Measurements from ENCODE around the gene SLC14A1. TPM values are rescaled to one million over a fixed set of nuclear protein-coding genes. Genes with fewer than 3 reads are reported as not detected.
A peak's percentile ranks its signal among the peaks of the same experiment; 100 is the strongest.

Gene SLC14A1
- total and polyA plus RNA-seq, 7 experiments from 2014 or later: 0.97 to 12.9 (median 3.2) TPM

DNA sequence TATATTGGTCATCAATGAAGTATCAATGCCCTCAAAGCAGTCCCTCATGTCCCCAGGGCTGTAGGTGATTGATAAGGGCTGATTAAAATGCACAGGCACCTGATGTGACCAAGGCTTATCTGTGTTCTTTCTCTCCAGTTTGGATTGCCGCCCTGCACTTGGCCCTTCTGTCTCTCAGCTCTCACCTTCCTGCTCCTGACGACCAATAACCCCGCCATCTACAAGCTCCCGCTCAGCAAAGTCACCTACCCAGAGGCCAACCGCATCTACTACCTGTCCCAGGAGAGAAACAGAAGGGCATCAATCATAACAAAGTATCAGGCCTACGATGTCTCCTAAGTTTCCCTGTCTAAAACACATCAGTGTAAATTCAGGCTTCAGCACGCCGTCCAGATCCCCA, 41.8 kb upstream of the SLC14A1 start:
- H3K36me3 Mint-ChIP-seq: peaks cover 0 to 4% (median 0%) of the 10 kb centered on the region in 5 donors
- H3K4me3 Mint-ChIP-seq: no peak overlapping the region
- peak overlapping the region in 1 of 9 donors; percentile 40 for H3K27ac Mint-ChIP-seq
- H3K27me3 Mint-ChIP-seq: peaks cover 0 to 80% (median 3%) of the 10 kb centered on the region in 5 donors
- ChIA-PET CTCF (interaction anchor here (1.8 kb wide), 1 partner anchor 18 kb away, joined by 4 read pairs; no protein-coding TSS in a partner anchor), POLR2A (interaction anchor here (8.7 kb wide), 1 partner anchor 15 kb away, joined by 120 read pairs; no protein-coding TSS in a partner anchor)
- no peak overlapping the region for H3K27ac ChIP-seq (ENCODE audit: low read depth, low read length)
- DNase-seq (no peak), ATAC-seq (no peak)
- peaks cover 26 to 58% (median 40%) of the 10 kb centered on the region in 7 donors for H3K4me1 Mint-ChIP-seq
- intact Hi-C loops (cut with micrococcal nuclease): loop anchor here (10.0 kb wide), 3 partner anchors 573 to 1493 kb away; partner anchors contain the start of gene IER3IP1 (in 1 of the 2)
- H3K36me3 ChIP-seq (ENCODE audit: control insufficient read depth in 2 of 3, insufficient read depth in 3 of 3, low read length in 3 of 3): no peaks in the 10 kb centered on the region
- H3K4me1 ChIP-seq (ENCODE audit: control insufficient read depth in 2 of 2, insufficient read depth in 2 of 2, low read length in 2 of 2): peaks cover 26 to 35% of the 10 kb centered on the region in 2 donors
- no peaks in the 10 kb centered on the region for H3K9me3 ChIP-seq (ENCODE audit: control insufficient read depth in 2 of 3, low read length in 3 of 3)
- no peak overlapping the region for H3K4me3 ChIP-seq (ENCODE audit: low read length)
- H3K9me3 Mint-ChIP-seq: peaks cover 0 to 2% (median 0%) of the 10 kb centered on the region in 11 donors
- no peaks in the 10 kb centered on the region for H3K27me3 ChIP-seq (ENCODE audit: control insufficient read depth in 2 of 2, insufficient read depth in 2 of 2, low read length in 2 of 2)

DNA sequence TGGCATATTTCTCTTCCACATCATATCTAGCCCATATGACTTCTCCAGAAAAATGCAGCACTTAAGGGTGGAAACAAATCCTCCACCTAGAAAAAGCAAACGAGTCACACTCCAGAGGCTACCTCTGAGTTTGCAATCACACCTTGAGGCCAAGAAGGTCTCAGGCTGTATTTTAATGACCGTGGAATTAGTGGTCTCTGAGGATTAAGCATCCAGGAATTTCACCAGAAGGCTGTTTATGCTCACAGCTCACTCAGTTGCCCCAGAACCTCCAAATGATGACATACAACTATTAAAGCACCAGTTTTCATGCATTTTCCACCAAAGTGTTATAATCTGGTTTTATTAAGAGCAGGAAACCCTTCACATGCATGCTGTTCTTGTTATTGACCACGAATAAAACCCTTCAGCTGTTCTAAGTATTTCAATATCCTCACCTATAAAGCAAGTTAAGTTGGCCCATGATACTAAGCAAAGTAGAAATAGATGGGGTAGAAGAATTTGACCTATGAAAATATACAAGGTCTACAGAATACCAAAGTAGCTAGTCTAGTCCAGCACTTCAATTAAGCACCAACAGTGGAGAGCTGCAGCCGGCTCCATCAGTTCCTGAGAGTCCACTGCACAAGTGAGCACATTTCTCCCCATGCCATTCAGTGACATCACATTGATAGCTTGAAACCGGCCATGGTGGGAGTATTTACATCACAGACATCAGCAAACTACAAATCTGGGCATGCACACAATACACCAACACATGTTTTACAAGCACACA, 39.5 kb upstream of the SLC14A1 start:
- Histone ChIP-seq H3K27me3 (ENCODE audit: control insufficient read depth in 2 of 2, insufficient read depth in 2 of 2, low read length in 2 of 2) (no peaks in the 10 kb centered on the region), H3K9me3 (ENCODE audit: control insufficient read depth in 2 of 3, low read length in 3 of 3) (no peaks in the 10 kb centered on the region), H3K27ac (ENCODE audit: low read depth, low read length) (no peak overlapping the region), H3K4me1 (ENCODE audit: control insufficient read depth in 2 of 2, insufficient read depth in 2 of 2, low read length in 2 of 2) (peaks cover 50 to 58% of the 10 kb centered on the region in 2 donors), H3K4me3 (ENCODE audit: low read length) (no peak overlapping the region), H3K36me3 (ENCODE audit: control insufficient read depth in 2 of 3, insufficient read depth in 3 of 3, low read length in 3 of 3) (no peaks in the 10 kb centered on the region)
- Mint-ChIP-seq H3K27me3 (peaks cover 0 to 66% (median 3%) of the 10 kb centered on the region in 5 donors), H3K4me3 (peak overlapping the region in 6 of 10 donors; percentile 21 to 51 (median 42)), H3K36me3 (peaks cover 0 to 4% (median 0%) of the 10 kb centered on the region in 5 donors), H3K9me3 (peaks cover 0 to 2% (median 0%) of the 10 kb centered on the region in 11 donors), H3K27ac (peak overlapping the region in 2 of 9 donors; percentile 19 to 32), H3K4me1 (peaks cover 45 to 68% (median 62%) of the 10 kb centered on the region in 7 donors)
- intact Hi-C loops (cut with micrococcal nuclease): loop anchor here (5.0 to 10.0 kb wide), 4 partner anchors 570 to 1490 kb away; partner anchors contain the start of gene IER3IP1 (in 1 of the 2)
- ATAC-seq (no peak), DNase-seq (no peak)
- CTCF ChIA-PET: interaction anchor here (0.9 to 7.7 kb wide), 3 partner anchors 16 to 195 kb away, joined by 3 to 102 read pairs (median 4); no protein-coding TSS in a partner anchor
- POLR2A ChIA-PET: interaction anchor here (0.7 to 8.7 kb wide), 2 partner anchors 18 to 459 kb away, joined by 4 to 120 read pairs; no protein-coding TSS in a partner anchor

DNA sequence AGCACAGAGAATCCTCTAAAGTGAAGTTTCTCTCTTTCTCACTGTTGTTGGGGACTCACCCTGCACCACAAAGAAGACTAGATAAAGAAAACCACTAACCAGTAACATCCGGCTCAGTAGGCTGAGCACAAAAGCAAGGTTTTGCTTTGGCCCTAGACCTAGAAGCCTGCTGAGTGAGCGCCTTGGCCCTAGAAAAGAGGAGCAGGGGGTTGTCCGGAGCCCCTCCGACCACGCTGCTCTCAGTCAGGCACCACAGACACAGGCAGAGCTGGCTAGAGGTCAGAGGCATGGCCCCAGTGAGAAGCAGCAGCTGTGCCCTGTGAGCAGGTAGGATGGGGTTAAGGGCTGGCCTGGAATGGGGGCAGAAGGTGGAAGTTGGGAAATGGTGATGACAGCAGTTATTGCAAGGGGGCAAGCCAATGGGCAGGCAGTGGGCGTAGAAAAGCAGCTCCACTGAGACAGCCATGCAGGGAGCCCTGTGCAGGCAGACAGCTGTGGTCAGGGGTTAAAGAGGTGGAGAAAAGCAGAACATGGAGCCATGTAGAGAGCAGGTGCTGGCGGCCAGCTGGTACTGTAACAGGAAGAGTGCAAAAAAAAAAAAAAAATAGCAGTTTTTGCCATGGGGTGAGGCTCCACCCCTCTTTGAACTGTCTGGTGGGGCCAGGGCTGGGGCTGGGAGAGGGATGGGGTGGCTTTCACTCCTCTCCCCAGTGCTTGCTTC, 36.9 kb upstream of the SLC14A1 start:
- DNase-seq (peak; percentile 30 to 83 (median 78)), ATAC-seq (peak; percentile 85)
- ChIA-PET CTCF (interaction anchor here (0.5 to 7.7 kb wide), 10 partner anchors 17 to 388 kb away, joined by 3 to 102 read pairs (median 4); partner anchors contain the start of gene PSTPIP2), POLR2A (interaction anchor here (0.9 to 8.7 kb wide), 7 partner anchors 9 to 386 kb away, joined by 3 to 120 read pairs (median 4); no protein-coding TSS in a partner anchor)
- Mint-ChIP-seq H3K4me3 (peak overlapping the region; percentile 86 to 99 (median 92)), H3K4me1 (peaks cover 45 to 81% (median 73%) of the 10 kb centered on the region in 7 donors), H3K27ac (peak overlapping the region; percentile 74 to 95 (median 92)), H3K36me3 (peaks cover 0 to 4% (median 2%) of the 10 kb centered on the region in 5 donors), H3K9me3 (peaks cover 0 to 2% (median 0%) of the 10 kb centered on the region in 11 donors), H3K27me3 (peaks cover 0 to 62% (median 3%) of the 10 kb centered on the region in 5 donors)
- Histone ChIP-seq H3K36me3 (ENCODE audit: control insufficient read depth in 2 of 3, insufficient read depth in 3 of 3, low read length in 3 of 3) (no peaks in the 10 kb centered on the region), H3K4me1 (ENCODE audit: control insufficient read depth in 2 of 2, insufficient read depth in 2 of 2, low read length in 2 of 2) (peaks cover 58 to 63% of the 10 kb centered on the region in 2 donors), H3K27ac (ENCODE audit: low read depth, low read length) (peak overlapping the region; percentile 37), H3K4me3 (ENCODE audit: low read length) (peak overlapping the region; percentile 60), H3K27me3 (ENCODE audit: control insufficient read depth in 2 of 2, insufficient read depth in 2 of 2, low read length in 2 of 2) (no peaks in the 10 kb centered on the region), H3K9me3 (ENCODE audit: control insufficient read depth in 2 of 3, low read length in 3 of 3) (no peaks in the 10 kb centered on the region)
- intact Hi-C loops (cut with micrococcal nuclease): loop anchor here (1.0 to 10.0 kb wide), 15 partner anchors 9 to 1488 kb away; partner anchors contain the start of genes EPG5 (in 2 of the 2), ATP5F1A (in 1 of the 2) and IER3IP1 (in 1 of the 2)

DNA sequence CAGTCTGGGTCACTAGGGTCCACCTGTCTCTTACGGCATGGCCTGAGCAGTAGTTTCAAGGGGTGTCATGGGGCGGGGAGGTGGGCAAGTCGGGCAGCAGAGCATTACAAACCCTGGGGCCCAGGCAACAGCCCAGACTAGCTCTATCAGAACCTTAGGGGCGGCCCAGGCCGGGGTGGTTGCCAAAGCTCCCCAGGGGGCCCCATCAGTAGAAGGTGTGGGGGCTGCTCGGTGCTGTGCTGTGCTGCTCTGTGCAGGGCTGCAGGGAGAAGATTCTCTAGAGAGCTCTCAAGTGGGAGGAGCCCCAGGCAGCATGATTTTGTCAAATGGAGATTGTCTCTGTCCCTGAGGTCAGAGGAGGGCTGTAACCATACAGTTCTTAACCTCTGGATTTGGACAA, 36.4 kb upstream of the SLC14A1 start:
- Histone ChIP-seq H3K4me3 (ENCODE audit: low read length) (peak overlapping the region; percentile 60), H3K9me3 (ENCODE audit: control insufficient read depth in 2 of 3, low read length in 3 of 3) (no peaks in the 10 kb centered on the region), H3K36me3 (ENCODE audit: control insufficient read depth in 2 of 3, insufficient read depth in 3 of 3, low read length in 3 of 3) (no peaks in the 10 kb centered on the region), H3K4me1 (ENCODE audit: control insufficient read depth in 2 of 2, insufficient read depth in 2 of 2, low read length in 2 of 2) (peaks cover 58 to 63% of the 10 kb centered on the region in 2 donors), H3K27me3 (ENCODE audit: control insufficient read depth in 2 of 2, insufficient read depth in 2 of 2, low read length in 2 of 2) (no peaks in the 10 kb centered on the region), H3K27ac (ENCODE audit: low read depth, low read length) (peak overlapping the region; percentile 37)
- Mint-ChIP-seq H3K27ac (peak overlapping the region in 8 of 9 donors; percentile 88 to 95 (median 92)), H3K27me3 (peaks cover 0 to 62% (median 3%) of the 10 kb centered on the region in 5 donors), H3K4me3 (peak overlapping the region; percentile 86 to 99 (median 92)), H3K4me1 (peaks cover 45 to 77% (median 73%) of the 10 kb centered on the region in 7 donors), H3K36me3 (peaks cover 0 to 6% (median 0%) of the 10 kb centered on the region in 5 donors), H3K9me3 (no peaks in the 10 kb centered on the region)
- POLR2A ChIA-PET: interaction anchor here (1.0 to 8.7 kb wide), 8 partner anchors 10 to 386 kb away, joined by 3 to 120 read pairs (median 3); no protein-coding TSS in a partner anchor
- CTCF ChIA-PET: interaction anchor here (0.5 to 7.7 kb wide), 11 partner anchors 19 to 388 kb away, joined by 3 to 102 read pairs (median 4); partner anchors contain the start of gene PSTPIP2
- DNase-seq (peak in 3 of 9 donors; percentile 31 to 40 (median 35)), ATAC-seq (peak; percentile 40)
- intact Hi-C loops (cut with micrococcal nuclease): loop anchor here (1.0 to 10.0 kb wide), 13 partner anchors 22 to 1487 kb away; partner anchors contain the start of genes EPG5 (in 2 of the 2), ATP5F1A (in 1 of the 2) and IER3IP1 (in 1 of the 2)

DNA sequence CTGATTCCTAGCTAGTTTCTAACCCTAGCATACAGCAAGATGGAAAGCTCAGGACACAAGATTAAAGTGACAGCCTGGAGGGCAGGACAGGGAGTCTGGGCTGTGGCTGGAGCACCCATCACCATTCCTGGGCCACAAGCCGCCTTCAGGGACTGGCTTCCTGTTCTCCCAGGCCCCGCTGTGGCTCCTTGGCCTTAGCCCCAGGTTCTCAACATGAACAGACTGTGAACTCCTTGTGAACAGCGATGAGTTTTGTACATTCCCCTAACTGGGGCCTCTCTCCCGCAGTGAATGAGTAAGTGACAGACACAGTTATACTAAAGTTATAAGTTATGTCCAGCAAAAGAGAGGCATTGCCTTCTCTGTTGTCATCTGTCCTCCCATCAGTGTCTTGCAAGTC, 35.9 kb upstream of the SLC14A1 start:
- DNase-seq: no peak
- POLR2A ChIA-PET: interaction anchor here (0.9 to 8.7 kb wide), 8 partner anchors 15 to 385 kb away, joined by 3 to 120 read pairs (median 3); no protein-coding TSS in a partner anchor
- H3K4me1 Mint-ChIP-seq: peaks cover 45 to 79% (median 72%) of the 10 kb centered on the region in 7 donors
- CTCF ChIA-PET: interaction anchor here (0.5 to 7.7 kb wide), 13 partner anchors 18 to 387 kb away, joined by 3 to 102 read pairs (median 4); partner anchors contain the start of gene PSTPIP2
- peaks cover 0 to 62% (median 3%) of the 10 kb centered on the region in 5 donors for H3K27me3 Mint-ChIP-seq
- H3K4me3 Mint-ChIP-seq: peak overlapping the region; percentile 86 to 99 (median 92)
- no peak for ATAC-seq
- peak overlapping the region in 7 of 9 donors; percentile 88 to 95 (median 93) for H3K27ac Mint-ChIP-seq
- H3K4me1 ChIP-seq (ENCODE audit: control insufficient read depth in 2 of 2, insufficient read depth in 2 of 2, low read length in 2 of 2): peaks cover 58 to 63% of the 10 kb centered on the region in 2 donors
- H3K9me3 ChIP-seq (ENCODE audit: control insufficient read depth in 2 of 3, low read length in 3 of 3): no peaks in the 10 kb centered on the region
- H3K27me3 ChIP-seq (ENCODE audit: control insufficient read depth in 2 of 2, insufficient read depth in 2 of 2, low read length in 2 of 2): no peaks in the 10 kb centered on the region
- H3K36me3 ChIP-seq (ENCODE audit: control insufficient read depth in 2 of 3, insufficient read depth in 3 of 3, low read length in 3 of 3): no peaks in the 10 kb centered on the region
- peak overlapping the region; percentile 60 for H3K4me3 ChIP-seq (ENCODE audit: low read length)
- intact Hi-C loops (cut with micrococcal nuclease): loop anchor here (5.0 to 10.0 kb wide), 4 partner anchors 567 to 1487 kb away; partner anchors contain the start of gene IER3IP1 (in 1 of the 2)
- peaks cover 0 to 1% (median 0%) of the 10 kb centered on the region in 11 donors for H3K9me3 Mint-ChIP-seq
- H3K27ac ChIP-seq (ENCODE audit: low read depth, low read length): peak overlapping the region; percentile 17
- H3K36me3 Mint-ChIP-seq: peaks cover 0 to 8% (median 0%) of the 10 kb centered on the region in 5 donors
